WTC11 (cell line): ENCODE measurements around the gene CXCL12. TPM values are rescaled to one million over a fixed set of nuclear protein-coding genes. Genes with fewer than 3 reads are reported as not detected.

Source experiments
- ATAC-seq: fragments of 200-7000 bp; cut with Tn5 transposase; 2 replicates; pipeline ENCODE4 v1.10.0; 2021; ENCODE audit warnings: mild to moderate bottlenecking, moderate library complexity
- CTCF ChIA-PET: fragments of 300-600 bp; sonication (Branson Sonifier 250); formaldehyde crosslinking; loops from one replicate; lab custom pipeline; 2021; ENCODE audit warnings: antibody characterized with exemption; lab: Charles Lee
- POLR2A ChIA-PET: fragments of 350-600 bp; sonication (Branson Sonifier 250); formaldehyde crosslinking; loops from one replicate; lab custom pipeline; 2021; ENCODE audit warnings: antibody characterized with exemption; lab: Charles Lee
- DNase-seq: peaks from one replicate; pipeline ENCODE4 v3.0.0; 2021; ENCODE audit warnings: low spot score
- H3K27ac Mint-ChIP-seq: 2 replicates; pipeline ENCODE4 v1.8.0; 2021; ENCODE audit warnings: mixed read lengths
- H3K27me3 Mint-ChIP-seq: 2 replicates; pipeline ENCODE4 v1.8.0; 2021; ENCODE audit warnings: low read depth, mild to moderate bottlenecking, moderate library complexity, mixed read lengths
- H3K36me3 Mint-ChIP-seq: 2 replicates; pipeline ENCODE4 v1.8.0; 2021; ENCODE audit warnings: mixed read lengths
- H3K4me1 Mint-ChIP-seq: 2 replicates; pipeline ENCODE4 v1.8.0; 2022; ENCODE audit warnings: mixed read lengths
- H3K4me3 Mint-ChIP-seq: 2 replicates; pipeline ENCODE4 v1.8.0; 2021; ENCODE audit warnings: mild to moderate bottlenecking, moderate library complexity, mixed read lengths
- H3K9me3 Mint-ChIP-seq: 2 replicates; pipeline ENCODE4 v1.8.0; 2021; ENCODE audit warnings: mixed read lengths
- CREB1 ChIP-seq: sonication (generic); formaldehyde crosslinking; IDR thresholded peaks from 2 replicates; pipeline ENCODE4 v1.8.0; 2023; ENCODE audit warnings: mild to moderate bottlenecking, missing genetic modification reagents
- EMX1 ChIP-seq: fragments of 250-450 bp; sonication (Bioruptor Pico); IDR thresholded peaks from 2 replicates; pipeline ENCODE4 v1.8.0; 2021; ENCODE audit warnings: mild to moderate bottlenecking
- FOXP1 ChIP-seq: sonication (generic); formaldehyde crosslinking; IDR thresholded peaks from 2 replicates; pipeline ENCODE4 v1.8.0; 2022; ENCODE audit warnings: missing genetic modification reagents, mild to moderate bottlenecking, moderate library complexity, borderline replicate concordance
- GTF2I ChIP-seq: fragments of 250-450 bp; sonication (Bioruptor Pico); conservative IDR thresholded peaks from 2 replicates; pipeline ENCODE4 v1.4.0; 2021; ENCODE audit warnings: mild to moderate bottlenecking
- HMGA2 ChIP-seq: fragments of 250-450 bp; sonication (Bioruptor Pico); IDR thresholded peaks from 2 replicates; pipeline ENCODE4 v1.4.0; 2021; ENCODE audit warnings: mild to moderate bottlenecking, moderate library complexity
- IRF2 ChIP-seq: sonication (generic); formaldehyde crosslinking; IDR thresholded peaks from 2 replicates; pipeline ENCODE4 v1.8.0; 2022; ENCODE audit warnings: low read depth, missing genetic modification reagents, borderline replicate concordance
- KAT7 ChIP-seq: sonication (generic); formaldehyde crosslinking; IDR thresholded peaks from 2 replicates; pipeline ENCODE4 v1.8.1; 2023; ENCODE audit warnings: missing genetic modification reagents, mild to moderate bottlenecking, borderline replicate concordance
- NFATC4 ChIP-seq: fragments of 250-450 bp; sonication (Bioruptor Pico); IDR thresholded peaks from 2 replicates; pipeline ENCODE4 v1.9.0; 2021; ENCODE audit warnings: mild to moderate bottlenecking
- NFYB ChIP-seq: sonication (generic); formaldehyde crosslinking; conservative IDR thresholded peaks from 2 replicates; pipeline ENCODE4 v1.8.0; 2022; ENCODE audit warnings: low read depth, missing genetic modification reagents
- NR1H2 ChIP-seq: sonication (generic); formaldehyde crosslinking; IDR thresholded peaks from 2 replicates; pipeline ENCODE4 v1.9.0; 2021; ENCODE audit warnings: mild to moderate bottlenecking, moderate library complexity, missing genetic modification reagents
- NR2C2 ChIP-seq: sonication (generic); formaldehyde crosslinking; IDR thresholded peaks from 2 replicates; pipeline ENCODE4 v1.8.0; 2022; ENCODE audit warnings: mild to moderate bottlenecking, missing genetic modification reagents
- SOX15 ChIP-seq: fragments of 250-450 bp; sonication (Bioruptor Pico); IDR thresholded peaks from 2 replicates; pipeline ENCODE4 v1.9.0; 2021; ENCODE audit warnings: mild to moderate bottlenecking
- TP53 ChIP-seq: sonication (generic); formaldehyde crosslinking; IDR thresholded peaks from 2 replicates; pipeline ENCODE4 v1.8.1; 2023; ENCODE audit warnings: mild to moderate bottlenecking, missing genetic modification reagents
- ZBTB43 ChIP-seq: sonication (generic); formaldehyde crosslinking; IDR thresholded peaks from 2 replicates; pipeline ENCODE4 v1.8.1; 2023; ENCODE audit warnings: mild to moderate bottlenecking, missing genetic modification reagents
- ZNF121 ChIP-seq: sonication (generic); formaldehyde crosslinking; IDR thresholded peaks from 2 replicates; pipeline ENCODE4 v1.8.0; 2023; ENCODE audit warnings: missing genetic modification reagents
- ZNF138 ChIP-seq: sonication (generic); formaldehyde crosslinking; conservative IDR thresholded peaks from 2 replicates; pipeline ENCODE4 v1.8.1; 2022; ENCODE audit warnings: mild to moderate bottlenecking, moderate library complexity, missing genetic modification reagents
- ZNF232 ChIP-seq: sonication (generic); formaldehyde crosslinking; IDR thresholded peaks from 2 replicates; pipeline ENCODE4 v1.8.0; 2022; ENCODE audit warnings: mild to moderate bottlenecking, missing genetic modification reagents
- ZNF396 ChIP-seq: fragments of 250-450 bp; sonication (Bioruptor Pico); IDR thresholded peaks from 2 replicates; pipeline ENCODE4 v1.8.0; 2021; ENCODE audit warnings: mild to moderate bottlenecking, moderate library complexity, borderline replicate concordance
- ZNF425 ChIP-seq: fragments of 250-450 bp; sonication (Bioruptor Pico); conservative IDR thresholded peaks from 2 replicates; pipeline ENCODE4 v1.9.0; 2021; ENCODE audit warnings: mild to moderate bottlenecking
- ZNF532 ChIP-seq: fragments of 250-450 bp; sonication (Bioruptor Pico); IDR thresholded peaks from 2 replicates; pipeline ENCODE4 v1.9.0; 2021; ENCODE audit warnings: mild to moderate bottlenecking, borderline replicate concordance
- total RNA-seq: library from RNA; stranded (reverse); gene quantifications from 3 replicates; pipeline ENCODE4 v1.2.3, GENCODE V29; 2021
- TF ChIP-seq, protein P1 (sequence below): sonication (generic); formaldehyde crosslinking; IDR thresholded peaks from 2 replicates; pipeline ENCODE4 v1.8.0; 2023; ENCODE audit warnings: mild to moderate bottlenecking, missing genetic modification reagents
- TF ChIP-seq, protein P2 (sequence below): sonication (generic); formaldehyde crosslinking; IDR thresholded peaks from 2 replicates; pipeline ENCODE4 v1.8.0; 2022; ENCODE audit warnings: mild to moderate bottlenecking, missing genetic modification reagents

The CXCL12 gene
- total RNA-seq, 1 experiment from 2014 or later, result 52.4 TPM

- POLR2A ChIA-PET, result no interaction called here
- H3K27me3 Mint-ChIP-seq, result peaks cover 19% of the 10 kb centered on the region
- peaks cover 21% of the 10 kb centered on the region for H3K4me1 Mint-ChIP-seq
- H3K9me3 Mint-ChIP-seq, result no peaks in the 10 kb centered on the region
- no peak for DNase-seq
- no peaks in the 10 kb centered on the region for H3K36me3 Mint-ChIP-seq
- CTCF ChIA-PET, result no interaction called here
- no peak overlapping the region for H3K4me3 Mint-ChIP-seq
- TF ChIP-seq, protein P1, sequence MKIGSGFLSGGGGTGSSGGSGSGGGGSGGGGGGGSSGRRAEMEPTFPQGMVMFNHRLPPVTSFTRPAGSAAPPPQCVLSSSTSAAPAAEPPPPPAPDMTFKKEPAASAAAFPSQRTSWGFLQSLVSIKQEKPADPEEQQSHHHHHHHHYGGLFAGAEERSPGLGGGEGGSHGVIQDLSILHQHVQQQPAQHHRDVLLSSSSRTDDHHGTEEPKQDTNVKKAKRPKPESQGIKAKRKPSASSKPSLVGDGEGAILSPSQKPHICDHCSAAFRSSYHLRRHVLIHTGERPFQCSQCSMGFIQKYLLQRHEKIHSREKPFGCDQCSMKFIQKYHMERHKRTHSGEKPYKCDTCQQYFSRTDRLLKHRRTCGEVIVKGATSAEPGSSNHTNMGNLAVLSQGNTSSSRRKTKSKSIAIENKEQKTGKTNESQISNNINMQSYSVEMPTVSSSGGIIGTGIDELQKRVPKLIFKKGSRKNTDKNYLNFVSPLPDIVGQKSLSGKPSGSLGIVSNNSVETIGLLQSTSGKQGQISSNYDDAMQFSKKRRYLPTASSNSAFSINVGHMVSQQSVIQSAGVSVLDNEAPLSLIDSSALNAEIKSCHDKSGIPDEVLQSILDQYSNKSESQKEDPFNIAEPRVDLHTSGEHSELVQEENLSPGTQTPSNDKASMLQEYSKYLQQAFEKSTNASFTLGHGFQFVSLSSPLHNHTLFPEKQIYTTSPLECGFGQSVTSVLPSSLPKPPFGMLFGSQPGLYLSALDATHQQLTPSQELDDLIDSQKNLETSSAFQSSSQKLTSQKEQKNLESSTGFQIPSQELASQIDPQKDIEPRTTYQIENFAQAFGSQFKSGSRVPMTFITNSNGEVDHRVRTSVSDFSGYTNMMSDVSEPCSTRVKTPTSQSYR, result no peak
- TF ChIP-seq GTF2I (CRISPR knock-in tag) (no peak), ZNF532 (no peak), TP53 (CRISPR knock-in tag) (no peak), ZNF396 (CRISPR knock-in tag) (no peak), NR1H2 (CRISPR knock-in tag) (no peak), NFYB (no peak), KAT7 (CRISPR knock-in tag) (no peak), IRF2 (no peak), NFATC4 (CRISPR knock-in tag) (no peak), FOXP1 (no peak), ZNF121 (CRISPR knock-in tag) (no peak), CREB1 (CRISPR knock-in tag) (no peak), ZBTB43 (no peak), EMX1 (no peak), ZNF232 (CRISPR knock-in tag) (no peak)
- TF ChIP-seq, protein P2, sequence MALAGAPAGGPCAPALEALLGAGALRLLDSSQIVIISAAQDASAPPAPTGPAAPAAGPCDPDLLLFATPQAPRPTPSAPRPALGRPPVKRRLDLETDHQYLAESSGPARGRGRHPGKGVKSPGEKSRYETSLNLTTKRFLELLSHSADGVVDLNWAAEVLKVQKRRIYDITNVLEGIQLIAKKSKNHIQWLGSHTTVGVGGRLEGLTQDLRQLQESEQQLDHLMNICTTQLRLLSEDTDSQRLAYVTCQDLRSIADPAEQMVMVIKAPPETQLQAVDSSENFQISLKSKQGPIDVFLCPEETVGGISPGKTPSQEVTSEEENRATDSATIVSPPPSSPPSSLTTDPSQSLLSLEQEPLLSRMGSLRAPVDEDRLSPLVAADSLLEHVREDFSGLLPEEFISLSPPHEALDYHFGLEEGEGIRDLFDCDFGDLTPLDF (CRISPR knock-in tag), result no peak
- H3K27ac Mint-ChIP-seq, result no peak overlapping the region
- no peak for ATAC-seq
Measured at GRCh38 chr10:44391981-44392380, 7.1 kb upstream of the CXCL12 start.

GRCh38 chr10:44390585-44391072 lies 5.7 kb upstream of the CXCL12 start:
- Mint-ChIP-seq H3K9me3 (no peaks in the 10 kb centered on the region), H3K36me3 (no peaks in the 10 kb centered on the region), H3K4me1 (peaks cover 15% of the 10 kb centered on the region), H3K27ac (no peak overlapping the region)
- DNase-seq, result no peak
- CTCF ChIA-PET, result interaction anchor here (0.7 to 1.0 kb wide), 2 partner anchors 8 to 47 kb away, joined by 3 read pairs; no protein-coding TSS in a partner anchor
- no peak for TF ChIP-seq ZNF425 (CRISPR knock-in tag)
- no peak for TF ChIP-seq SOX15 (CRISPR knock-in tag)
- no peak for TF ChIP-seq ZNF138 (CRISPR knock-in tag)
- TF ChIP-seq NR2C2 (CRISPR knock-in tag), result no peak
- TF ChIP-seq HMGA2 (CRISPR knock-in tag), result no peak
- TF ChIP-seq, all 79 proteins: peak for 0
- H3K27me3 Mint-ChIP-seq, result peaks cover 20% of the 10 kb centered on the region
- H3K4me3 Mint-ChIP-seq, result no peak overlapping the region
- ATAC-seq, result no peak
- POLR2A ChIA-PET, result interaction anchor here (0.5 kb wide), 1 partner anchor 25 kb away, joined by 5 read pairs; no protein-coding TSS in a partner anchor
